ENCODE results near the gene TMEM63B. TPM values are rescaled to one million over a fixed set of nuclear protein-coding genes. Genes with fewer than 3 reads are reported as not detected.

The TMEM63B gene
- polyA plus RNA-seq, 2 of the 4 experiments (the other 2 are of a cell fraction): 21.6 to 24.0 TPM

DNA sequence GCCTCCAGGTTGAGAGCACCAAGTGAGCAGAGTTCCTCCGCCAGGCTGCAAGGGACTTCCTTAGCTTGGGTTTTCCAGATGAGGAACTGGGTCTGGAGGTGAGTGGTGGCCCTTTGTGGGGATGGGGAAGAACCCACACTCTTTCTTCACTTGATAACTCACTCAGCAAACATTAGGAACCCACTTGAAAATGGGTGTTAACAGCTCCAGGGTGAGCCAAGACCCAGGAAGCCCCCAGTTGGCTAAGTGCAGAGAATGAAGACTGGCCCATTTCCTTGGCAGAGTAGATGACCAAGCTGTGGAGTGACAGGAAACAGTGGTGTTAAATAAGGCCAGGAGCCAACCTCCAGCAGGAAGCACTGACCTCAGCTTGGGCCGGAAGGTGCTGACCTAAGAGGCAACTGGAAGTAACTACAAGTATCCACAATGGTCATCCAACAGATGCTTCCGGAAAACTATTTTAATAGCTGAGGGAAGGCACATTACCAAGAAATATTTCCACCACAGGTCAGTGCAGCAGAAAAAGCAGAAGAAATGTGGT lies 22.8 kb upstream of the TMEM63B start (continued):
- TF ChIP-seq CHD4 (IDR thresholded peaks at IDR 0.05; ENCODE audit: borderline replicate concordance) (no peak), FOXS1 (CRISPR knock-in tag; IDR thresholded peaks at IDR 0.05) (no peak)

DNA sequence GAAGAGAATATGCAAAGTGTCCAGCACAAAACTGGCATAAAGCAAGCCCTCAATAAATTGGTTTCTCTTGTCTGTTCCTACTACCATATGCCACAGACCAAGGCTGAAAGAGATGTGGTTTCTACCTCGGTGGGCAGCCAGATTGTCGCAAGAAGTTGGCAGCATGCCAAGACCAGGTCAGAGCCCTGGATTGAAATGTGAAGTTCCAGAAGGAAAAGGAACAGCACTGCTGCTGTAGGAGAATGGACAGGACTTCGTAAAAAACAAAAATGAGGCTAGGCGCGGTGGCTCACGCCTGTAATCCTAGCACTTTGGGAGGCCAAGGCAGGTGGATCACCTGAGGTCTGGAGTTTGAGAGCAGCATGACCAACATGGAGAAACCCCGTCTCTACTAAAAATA lies 22.2 kb upstream of the TMEM63B start:
- Histone ChIP-seq H3K9me3 (no peaks in the 10 kb centered on the region), H3K4me3 (no peak overlapping the region), H3K4me1 (no peaks in the 10 kb centered on the region), H3K4me2 (no peak overlapping the region), H3K27ac (no peak overlapping the region)
- ChIA-PET CTCF (interaction anchor here (1.1 kb wide), 1 partner anchor 129 kb away, joined by 3 read pairs; no protein-coding TSS in a partner anchor), POLR2A (no interaction called here)
- no peak for TF ChIP-seq FOXS1 (CRISPR knock-in tag; IDR thresholded peaks at IDR 0.05)
- TF ChIP-seq, protein P1, sequence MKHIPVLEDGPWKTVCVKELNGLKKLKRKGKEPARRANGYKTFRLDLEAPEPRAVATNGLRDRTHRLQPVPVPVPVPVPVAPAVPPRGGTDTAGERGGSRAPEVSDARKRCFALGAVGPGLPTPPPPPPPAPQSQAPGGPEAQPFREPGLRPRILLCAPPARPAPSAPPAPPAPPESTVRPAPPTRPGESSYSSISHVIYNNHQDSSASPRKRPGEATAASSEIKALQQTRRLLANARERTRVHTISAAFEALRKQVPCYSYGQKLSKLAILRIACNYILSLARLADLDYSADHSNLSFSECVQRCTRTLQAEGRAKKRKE (CRISPR knock-in tag; IDR thresholded peaks at IDR 0.05; ENCODE audit: low read depth): no peak
- no peak for TF ChIP-seq NPAS2 (CRISPR knock-in tag; IDR thresholded peaks at IDR 0.05; ENCODE audit: borderline replicate concordance)
- TF ChIP-seq KDM1A (IDR thresholded peaks at IDR 0.05; ENCODE audit: low read depth): no peak
- no peak for TF ChIP-seq RNF2 (IDR thresholded peaks at IDR 0.05; ENCODE audit: borderline replicate concordance, low read depth)
- no peak for TF ChIP-seq NR3C1 (IDR thresholded peaks at IDR 0.05)
- TF ChIP-seq ZFP36 (IDR thresholded peaks at IDR 0.05; ENCODE audit: borderline replicate concordance, partially characterized antibody): no peak
- TF ChIP-seq CEBPB (IDR thresholded peaks at IDR 0.05): no peak
- no peak for TF ChIP-seq CHD4 (IDR thresholded peaks at IDR 0.05; ENCODE audit: borderline replicate concordance)
- no peak for TF ChIP-seq POLR2A (IDR thresholded peaks at IDR 0.05; ENCODE audit: low read length)
- TF ChIP-seq HDAC2 (IDR thresholded peaks at IDR 0.05): no peak
- no peak for TF ChIP-seq MYC (IDR thresholded peaks at IDR 0.05; ENCODE audit: borderline replicate concordance, low read length)
- TF ChIP-seq ESRRA (IDR thresholded peaks at IDR 0.05; ENCODE audit: borderline replicate concordance, low read length): no peak
- TF ChIP-seq HOXB5 (CRISPR knock-in tag; IDR thresholded peaks at IDR 0.05): no peak
- TF ChIP-seq, protein P2, sequence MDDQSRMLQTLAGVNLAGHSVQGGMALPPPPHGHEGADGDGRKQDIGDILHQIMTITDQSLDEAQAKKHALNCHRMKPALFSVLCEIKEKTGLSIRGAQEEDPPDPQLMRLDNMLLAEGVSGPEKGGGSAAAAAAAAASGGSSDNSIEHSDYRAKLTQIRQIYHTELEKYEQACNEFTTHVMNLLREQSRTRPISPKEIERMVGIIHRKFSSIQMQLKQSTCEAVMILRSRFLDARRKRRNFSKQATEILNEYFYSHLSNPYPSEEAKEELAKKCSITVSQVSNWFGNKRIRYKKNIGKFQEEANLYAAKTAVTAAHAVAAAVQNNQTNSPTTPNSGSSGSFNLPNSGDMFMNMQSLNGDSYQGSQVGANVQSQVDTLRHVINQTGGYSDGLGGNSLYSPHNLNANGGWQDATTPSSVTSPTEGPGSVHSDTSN (IDR thresholded peaks at IDR 0.05): no peak
- ATAC-seq (no peak), DNase-seq (ENCODE audit: low read depth in 1 of 2, low spot score in 1 of 2) (no peak), FAIRE-seq (no peak)
- 90% methylated on average over 7 of the region's 7 CpGs for WGBS (ENCODE audit: missing lambda C conversion rate)

DNA sequence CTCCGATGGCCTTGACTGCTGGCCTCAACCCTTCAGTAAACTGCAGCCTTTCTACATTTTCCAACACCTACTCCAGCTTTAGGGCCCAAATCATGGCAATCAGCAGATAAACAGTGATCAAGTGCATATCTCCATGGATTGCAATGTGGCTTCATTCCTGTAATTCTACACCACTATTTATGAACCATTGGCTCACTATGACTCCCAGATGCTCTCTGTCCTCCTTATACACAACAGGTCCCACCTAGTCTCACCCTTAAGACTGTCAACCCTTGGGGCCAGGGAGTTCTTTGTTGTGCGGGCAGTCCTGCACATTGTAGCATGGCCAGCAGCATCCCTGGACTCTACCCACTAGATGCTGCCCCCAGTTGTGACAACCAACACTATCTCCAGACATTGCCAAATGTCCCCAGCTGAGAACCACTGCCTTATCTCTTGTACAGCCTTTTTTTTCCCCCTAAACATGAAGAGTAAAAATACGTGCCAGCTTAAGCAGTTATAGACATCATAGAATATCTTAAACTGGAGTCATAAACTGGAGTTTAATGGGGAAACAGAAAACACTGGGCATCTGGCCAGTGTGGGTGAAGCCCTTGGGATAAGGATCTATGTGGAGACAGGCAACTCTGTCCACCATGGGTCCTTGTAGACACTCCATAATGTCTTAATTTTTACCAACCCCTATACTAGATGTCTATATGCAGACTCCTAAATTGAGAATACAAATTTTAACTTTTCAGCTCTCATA lies 21.2 kb upstream of the TMEM63B start:
- ChIA-PET CTCF (interaction anchor here (0.8 to 1.0 kb wide), 2 partner anchors 10 to 232 kb away, joined by 3 to 8 read pairs; no protein-coding TSS in a partner anchor), POLR2A (no interaction called here)
- FAIRE-seq (no peak), ATAC-seq (no peak), DNase-seq (ENCODE audit: low read depth in 1 of 2, low spot score in 1 of 2) (no peak)
- no peaks in the 10 kb centered on the region for H3K4me1 ChIP-seq
- H3K4me3 ChIP-seq: no peak overlapping the region
- H3K27ac ChIP-seq: no peak overlapping the region
- H3K4me2 ChIP-seq: no peak overlapping the region
- no peaks in the 10 kb centered on the region for H3K9me3 ChIP-seq
- WGBS (ENCODE audit: missing lambda C conversion rate): 98% methylated on average over 3 of the region's 3 CpGs
- TF ChIP-seq ZFP36 (IDR thresholded peaks at IDR 0.05; ENCODE audit: borderline replicate concordance, partially characterized antibody) (no peak), HOXA7 (CRISPR knock-in tag; IDR thresholded peaks at IDR 0.05) (no peak), ZC3H11A (IDR thresholded peaks at IDR 0.05) (no peak), BHLHE40 (IDR thresholded peaks at IDR 0.05; ENCODE audit: low read depth, low read length) (no peak), NPAS2 (CRISPR knock-in tag; IDR thresholded peaks at IDR 0.05; ENCODE audit: borderline replicate concordance) (no peak), JUN (IDR thresholded peaks at IDR 0.05) (no peak), NFE2L2 (conservative IDR thresholded peaks at IDR 0.05; ENCODE audit: low read length) (no peak), POLR2AphosphoS2 (conservative IDR thresholded peaks at IDR 0.05; ENCODE audit: low read length) (no peak), RAD21 (conservative IDR thresholded peaks at IDR 0.05 in 1 of 2, IDR thresholded peaks at IDR 0.05 in 1 of 2) (no peak), FOSB (CRISPR knock-in tag; IDR thresholded peaks at IDR 0.05) (no peak), KDM1A (IDR thresholded peaks at IDR 0.05; ENCODE audit: low read depth) (no peak)
- TF ChIP-seq, protein P2 (IDR thresholded peaks at IDR 0.05): no peak
- TF ChIP-seq, protein P3, sequence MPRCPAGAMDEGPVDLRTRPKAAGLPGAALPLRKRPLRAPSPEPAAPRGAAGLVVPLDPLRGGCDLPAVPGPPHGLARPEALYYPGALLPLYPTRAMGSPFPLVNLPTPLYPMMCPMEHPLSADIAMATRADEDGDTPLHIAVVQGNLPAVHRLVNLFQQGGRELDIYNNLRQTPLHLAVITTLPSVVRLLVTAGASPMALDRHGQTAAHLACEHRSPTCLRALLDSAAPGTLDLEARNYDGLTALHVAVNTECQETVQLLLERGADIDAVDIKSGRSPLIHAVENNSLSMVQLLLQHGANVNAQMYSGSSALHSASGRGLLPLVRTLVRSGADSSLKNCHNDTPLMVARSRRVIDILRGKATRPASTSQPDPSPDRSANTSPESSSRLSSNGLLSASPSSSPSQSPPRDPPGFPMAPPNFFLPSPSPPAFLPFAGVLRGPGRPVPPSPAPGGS (IDR thresholded peaks at IDR 0.05): no peak
- TF ChIP-seq, protein P4, sequence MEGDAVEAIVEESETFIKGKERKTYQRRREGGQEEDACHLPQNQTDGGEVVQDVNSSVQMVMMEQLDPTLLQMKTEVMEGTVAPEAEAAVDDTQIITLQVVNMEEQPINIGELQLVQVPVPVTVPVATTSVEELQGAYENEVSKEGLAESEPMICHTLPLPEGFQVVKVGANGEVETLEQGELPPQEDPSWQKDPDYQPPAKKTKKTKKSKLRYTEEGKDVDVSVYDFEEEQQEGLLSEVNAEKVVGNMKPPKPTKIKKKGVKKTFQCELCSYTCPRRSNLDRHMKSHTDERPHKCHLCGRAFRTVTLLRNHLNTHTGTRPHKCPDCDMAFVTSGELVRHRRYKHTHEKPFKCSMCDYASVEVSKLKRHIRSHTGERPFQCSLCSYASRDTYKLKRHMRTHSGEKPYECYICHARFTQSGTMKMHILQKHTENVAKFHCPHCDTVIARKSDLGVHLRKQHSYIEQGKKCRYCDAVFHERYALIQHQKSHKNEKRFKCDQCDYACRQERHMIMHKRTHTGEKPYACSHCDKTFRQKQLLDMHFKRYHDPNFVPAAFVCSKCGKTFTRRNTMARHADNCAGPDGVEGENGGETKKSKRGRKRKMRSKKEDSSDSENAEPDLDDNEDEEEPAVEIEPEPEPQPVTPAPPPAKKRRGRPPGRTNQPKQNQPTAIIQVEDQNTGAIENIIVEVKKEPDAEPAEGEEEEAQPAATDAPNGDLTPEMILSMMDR (IDR thresholded peaks at IDR 0.05): no peak
- TF ChIP-seq, protein P5, sequence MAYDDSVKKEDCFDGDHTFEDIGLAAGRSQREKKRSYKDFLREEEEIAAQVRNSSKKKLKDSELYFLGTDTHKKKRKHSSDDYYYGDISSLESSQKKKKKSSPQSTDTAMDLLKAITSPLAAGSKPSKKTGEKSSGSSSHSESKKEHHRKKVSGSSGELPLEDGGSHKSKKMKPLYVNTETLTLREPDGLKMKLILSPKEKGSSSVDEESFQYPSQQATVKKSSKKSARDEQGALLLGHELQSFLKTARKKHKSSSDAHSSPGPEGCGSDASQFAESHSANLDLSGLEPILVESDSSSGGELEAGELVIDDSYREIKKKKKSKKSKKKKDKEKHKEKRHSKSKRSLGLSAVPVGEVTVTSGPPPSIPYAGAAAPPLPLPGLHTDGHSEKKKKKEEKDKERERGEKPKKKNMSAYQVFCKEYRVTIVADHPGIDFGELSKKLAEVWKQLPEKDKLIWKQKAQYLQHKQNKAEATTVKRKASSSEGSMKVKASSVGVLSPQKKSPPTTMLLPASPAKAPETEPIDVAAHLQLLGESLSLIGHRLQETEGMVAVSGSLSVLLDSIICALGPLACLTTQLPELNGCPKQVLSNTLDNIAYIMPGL (CRISPR knock-in tag; IDR thresholded peaks at IDR 0.05; ENCODE audit: borderline replicate concordance): no peak
